ENCODE results near the gene GRIFIN. TPM values are rescaled to one million over a fixed set of nuclear protein-coding genes. Genes with fewer than 3 reads are reported as not detected.

GRIFIN gene
- total and polyA plus RNA-seq, 2 donors (not counting 1 experiment from before 2014, with no cell fraction given) = not detected

GRCh38 chr7:2505401-2505800 lies 29.2 kb upstream of the GRIFIN start:
- no peak overlapping the region for H3K27ac ChIP-seq (ENCODE audit: insufficient read depth, low read length)
- DNase-seq (ENCODE audit: low read depth in 2 of 2) = no peak
- H3K9me3 ChIP-seq (ENCODE audit: control insufficient read depth, insufficient read depth, low read depth, low read length) = no peaks in the 10 kb centered on the region
- H4K20me1 ChIP-seq (ENCODE audit: control insufficient read depth, extremely low read depth, insufficient read depth, low read length) = no peaks in the 10 kb centered on the region
- peaks cover 6% of the 10 kb centered on the region for H3K4me1 ChIP-seq (ENCODE audit: control insufficient read depth, extremely low read depth, insufficient read depth, low read length)
- H3K27me3 ChIP-seq (ENCODE audit: control insufficient read depth, insufficient read depth, low read length) = no peaks in the 10 kb centered on the region
- no peak overlapping the region for H3K4me2 ChIP-seq (ENCODE audit: extremely low read depth, insufficient read depth, low read length)
- H3K36me3 ChIP-seq (ENCODE audit: control insufficient read depth, insufficient read depth, low read length) = no peaks in the 10 kb centered on the region
- TF ChIP-seq EZH2 (IDR thresholded peaks at IDR 0.05; ENCODE audit: low read length, missing control alignments) (no peak), CTCF (conservative IDR thresholded peaks at IDR 0.05 in 1 of 2, IDR thresholded peaks at IDR 0.05 in 1 of 2; ENCODE audit: low read depth in 1 of 2, low read length in 2 of 2) (no peak)
- no peak overlapping the region for H2AFZ ChIP-seq (ENCODE audit: low read length)
- no peak overlapping the region for H3K4me3 ChIP-seq (replicated peaks in 1 of 4; ENCODE audit: control extremely low read depth in 1 of 4, insufficient read depth in 1 of 4, low read depth in 3 of 4, low read length in 4 of 4)
- no peak overlapping the region for H3K9ac ChIP-seq (ENCODE audit: insufficient read depth, low read length)
- H3K79me2 ChIP-seq (ENCODE audit: control insufficient read depth, insufficient read depth, low read length) = no peaks in the 10 kb centered on the region

- Histone ChIP-seq H3K27me3 (ENCODE audit: control insufficient read depth, insufficient read depth, low read length) (no peaks in the 10 kb centered on the region), H3K9me3 (ENCODE audit: control insufficient read depth, insufficient read depth, low read depth, low read length) (no peaks in the 10 kb centered on the region), H4K20me1 (ENCODE audit: control insufficient read depth, extremely low read depth, insufficient read depth, low read length) (no peaks in the 10 kb centered on the region), H3K4me1 (ENCODE audit: control insufficient read depth, extremely low read depth, insufficient read depth, low read length) (peaks cover 6% of the 10 kb centered on the region), H3K9ac (ENCODE audit: insufficient read depth, low read length) (no peak overlapping the region), H2AFZ (ENCODE audit: low read length) (no peak overlapping the region), H3K36me3 (ENCODE audit: control insufficient read depth, insufficient read depth, low read length) (no peaks in the 10 kb centered on the region), H3K4me2 (ENCODE audit: extremely low read depth, insufficient read depth, low read length) (no peak overlapping the region), H3K27ac (ENCODE audit: insufficient read depth, low read length) (no peak overlapping the region), H3K4me3 (replicated peaks in 1 of 4; ENCODE audit: control extremely low read depth in 1 of 4, insufficient read depth in 1 of 4, low read depth in 3 of 4, low read length in 4 of 4) (no peak overlapping the region), H3K79me2 (ENCODE audit: control insufficient read depth, insufficient read depth, low read length) (no peaks in the 10 kb centered on the region)
- DNase-seq (ENCODE audit: low read depth in 2 of 2) = no peak
- TF ChIP-seq EZH2 (IDR thresholded peaks at IDR 0.05; ENCODE audit: low read length, missing control alignments) = no peak
- TF ChIP-seq CTCF (conservative IDR thresholded peaks at IDR 0.05 in 1 of 2, IDR thresholded peaks at IDR 0.05 in 1 of 2; ENCODE audit: low read depth in 1 of 2, low read length in 2 of 2) = no peak
Measured at GRCh38 chr7:2504889-2505375, 28.7 kb upstream of the GRIFIN start.

- Histone ChIP-seq H3K9ac (ENCODE audit: insufficient read depth, low read length) (no peak overlapping the region), H2AFZ (ENCODE audit: low read length) (no peak overlapping the region), H3K4me3 (replicated peaks in 1 of 4; ENCODE audit: control extremely low read depth in 1 of 4, insufficient read depth in 1 of 4, low read depth in 3 of 4, low read length in 4 of 4) (no peak overlapping the region), H4K20me1 (ENCODE audit: control insufficient read depth, extremely low read depth, insufficient read depth, low read length) (no peaks in the 10 kb centered on the region), H3K4me2 (ENCODE audit: extremely low read depth, insufficient read depth, low read length) (no peak overlapping the region), H3K79me2 (ENCODE audit: control insufficient read depth, insufficient read depth, low read length) (no peaks in the 10 kb centered on the region), H3K9me3 (ENCODE audit: control insufficient read depth, insufficient read depth, low read depth, low read length) (no peaks in the 10 kb centered on the region), H3K27me3 (ENCODE audit: control insufficient read depth, insufficient read depth, low read length) (no peaks in the 10 kb centered on the region), H3K4me1 (ENCODE audit: control insufficient read depth, extremely low read depth, insufficient read depth, low read length) (peaks cover 6% of the 10 kb centered on the region), H3K36me3 (ENCODE audit: control insufficient read depth, insufficient read depth, low read length) (no peaks in the 10 kb centered on the region), H3K27ac (ENCODE audit: insufficient read depth, low read length) (no peak overlapping the region)
- DNase-seq (ENCODE audit: low read depth in 2 of 2) = no peak
- no peak for TF ChIP-seq EZH2 (IDR thresholded peaks at IDR 0.05; ENCODE audit: low read length, missing control alignments)
- TF ChIP-seq CTCF (conservative IDR thresholded peaks at IDR 0.05 in 1 of 2, IDR thresholded peaks at IDR 0.05 in 1 of 2; ENCODE audit: low read depth in 1 of 2, low read length in 2 of 2) = no peak
Measured at GRCh38 chr7:2504128-2504888, 28.1 kb upstream of the GRIFIN start.

Measured in fibroblast of lung (primary cell).